NCI-H2107 treated with DMSO at 0.1 percent for 48 hours (cell line): ENCODE results near the gene COX19.
"Not testable (repeated sequence)": the region's sequence is repeated elsewhere in the genome, so short reads cannot be mapped to it uniquely, and the experiment has no call there.

ENCODE experiments used
- DNase-seq: peaks from one replicate; lab custom pipeline; 2025; ENCODE audit not compliant: unreplicated experiment; lab: John Stamatoyannopoulos, UW

COX19 gene

GRCh38 chr7:962401-963081, 12.8 kb downstream of the COX19 start:
- DNase-seq = no peak

GRCh38 chr7:961546-962400, 13.6 kb downstream of the COX19 start:
- DNase-seq = no peak

GRCh38 chr7:960972-961371, 14.4 kb downstream of the COX19 start:
- not testable (repeated sequence) for DNase-seq

GRCh38 chr7:960269-960871, 15.0 kb downstream of the COX19 start:
- no peak for DNase-seq

DNA sequence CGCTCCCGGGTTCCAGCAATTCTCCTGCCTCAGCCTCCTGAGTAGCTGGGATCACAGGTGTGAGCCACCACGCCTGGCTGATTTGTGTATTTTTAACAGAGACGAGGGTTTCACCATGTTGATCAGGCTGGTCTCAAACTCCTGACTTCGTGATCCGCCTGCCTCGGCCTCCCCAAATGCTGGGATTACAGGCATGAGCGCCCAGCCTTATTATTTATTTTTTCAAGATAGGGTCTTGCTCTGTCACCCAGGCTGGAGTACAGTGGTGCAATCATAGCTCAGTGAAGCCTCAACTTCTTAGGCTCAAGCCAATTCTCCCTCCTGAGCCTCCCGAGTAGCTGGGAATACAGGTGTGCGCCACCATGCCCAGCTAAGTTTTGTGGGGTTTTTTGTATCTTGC, 15.6 kb downstream of the COX19 start:
- not testable (repeated sequence) for DNase-seq

GRCh38 chr7:959271-959670, 16.1 kb downstream of the COX19 start:
- DNase-seq = no peak

GRCh38 chr7:958221-959200, 16.8 kb downstream of the COX19 start:
- no peak for DNase-seq

GRCh38 chr7:957418-958220, 17.7 kb downstream of the COX19 start:
- DNase-seq = no peak

GRCh38 chr7:956031-956430, 19.3 kb downstream of the COX19 start:
- no peak for DNase-seq

DNA sequence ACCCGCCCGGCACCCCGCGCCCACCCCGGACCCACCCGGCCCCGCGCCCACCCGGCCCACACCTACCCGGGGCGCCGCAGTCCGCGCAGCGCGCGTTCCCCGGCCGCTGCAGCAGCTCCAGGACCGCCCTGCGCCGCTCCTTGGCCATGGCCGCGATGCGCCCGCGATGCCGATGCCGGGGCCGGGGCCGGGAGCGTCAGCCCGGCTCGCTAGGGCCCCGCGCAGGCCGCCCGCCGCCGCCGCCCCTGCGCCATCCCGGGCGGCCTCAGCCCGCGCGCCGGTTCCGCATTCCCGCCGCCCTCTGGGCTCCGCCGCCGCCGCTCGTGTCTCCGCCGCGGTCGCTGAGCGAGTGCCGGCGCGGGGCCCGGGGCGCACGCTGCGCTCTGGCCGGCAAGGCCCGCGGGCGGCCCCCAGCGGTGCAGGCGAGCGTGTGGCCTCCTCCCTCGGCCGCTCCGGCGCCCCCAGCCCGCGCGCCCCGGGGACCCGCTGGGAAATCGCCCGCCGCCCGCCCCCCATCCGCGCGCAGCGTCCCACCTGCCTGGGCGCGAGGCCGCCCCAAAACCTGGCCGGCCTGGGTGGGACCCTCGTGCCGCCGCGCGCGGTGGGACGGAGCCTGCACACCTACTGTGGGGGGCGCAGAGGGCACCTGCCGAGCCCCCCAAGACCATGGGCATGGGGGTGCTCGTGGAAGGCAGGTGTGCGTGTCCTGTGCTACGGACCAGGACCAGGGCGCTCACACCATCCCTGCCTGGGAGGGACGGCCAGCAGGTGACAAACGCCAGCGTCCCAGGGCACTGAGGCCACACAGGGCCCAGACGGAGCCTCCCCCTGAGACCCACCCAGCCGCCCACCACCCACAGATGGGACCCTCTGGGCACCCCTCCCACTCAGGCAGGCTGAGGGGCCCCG, 20.8 kb downstream of the COX19 start, which contains the start of gene ADAP1:
ADAP1 (minus strand) TSS at position 351 of the 909 bp plus-strand sequence; CDS start at position 148, 203 bp downstream.
- no peak for DNase-seq

GRCh38 chr7:953547-954327, 21.6 kb downstream of the COX19 start:
- DNase-seq = no peak

- DNase-seq = no peak
Measured at GRCh38 chr7:952548-953441, 22.6 kb downstream of the COX19 start.

- DNase-seq = no peak
Measured at GRCh38 chr7:951881-952547, 23.3 kb downstream of the COX19 start.

GRCh38 chr7:949021-949934, 26.1 kb downstream of the COX19 start:
- DNase-seq = no peak

DNA sequence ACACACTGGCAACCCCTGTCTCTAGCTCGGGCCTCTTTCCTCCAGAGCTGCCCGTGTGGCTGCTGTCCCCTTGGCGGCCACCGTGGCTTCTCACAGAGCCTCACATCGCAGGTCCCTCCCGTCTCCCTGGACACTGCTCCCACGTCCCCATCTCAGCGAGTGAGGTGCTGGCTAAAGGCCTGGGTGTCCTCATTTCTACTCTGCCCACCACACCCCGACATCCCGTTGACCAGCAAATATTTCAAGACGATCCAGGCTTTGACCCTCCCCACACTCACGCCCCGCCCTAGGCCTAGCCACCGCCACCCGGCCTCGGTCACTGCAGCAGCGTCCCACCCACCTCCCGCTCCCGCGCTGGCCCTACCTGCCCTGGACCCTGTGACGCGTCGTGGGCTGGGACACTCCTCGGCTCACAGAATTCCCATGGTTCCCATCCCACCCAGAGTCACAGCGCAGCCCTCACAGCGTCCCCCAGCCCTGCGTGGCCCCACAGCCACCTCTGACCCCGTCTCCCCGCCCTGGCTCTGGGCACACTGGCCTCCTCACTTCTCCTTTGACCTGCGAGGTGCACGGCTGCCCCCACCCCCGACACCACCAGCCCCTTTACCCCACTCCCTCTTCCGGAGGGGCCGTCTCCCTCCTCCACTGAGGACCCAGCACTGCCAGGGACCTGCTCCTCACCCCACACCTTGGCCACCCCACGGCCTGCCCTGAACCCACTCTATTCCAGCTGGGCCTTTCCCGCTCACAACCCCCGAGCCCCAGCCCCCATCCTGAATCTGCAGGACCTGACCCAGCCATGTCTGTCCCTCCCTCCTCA, 27.7 kb downstream of the COX19 start:
- DNase-seq = no peak
